ENCODE measurements around the gene ARCN1. TPM values are rescaled to one million over a fixed set of nuclear protein-coding genes. Genes with fewer than 3 reads are reported as not detected.

Gene ARCN1
- polyA plus RNA-seq, 1 donor from 2014 or later = 67.2 TPM

DNA sequence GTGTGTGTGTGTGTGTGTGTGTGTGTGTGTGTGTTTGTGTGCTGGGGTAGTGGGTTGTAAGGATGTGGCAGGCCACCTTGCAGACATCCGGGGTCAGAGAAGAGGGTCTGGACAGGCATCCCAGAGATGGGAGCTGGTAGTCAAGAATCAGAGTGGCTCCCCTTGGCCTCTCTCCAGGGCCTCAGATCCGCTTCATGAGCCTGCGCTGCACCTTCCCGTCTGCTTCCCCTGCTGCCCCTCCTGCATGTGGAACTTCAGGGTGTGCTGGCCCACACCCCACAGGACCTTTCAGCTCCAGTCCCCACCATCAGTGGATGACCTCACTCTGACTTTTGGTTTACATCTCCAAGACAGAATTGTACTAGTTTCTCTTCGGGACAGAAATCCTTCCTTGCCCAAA, 76.1 kb downstream of the ARCN1 start:
- H3K4me2 ChIP-seq (ENCODE audit: low read length) = no peak overlapping the region
- H3K27me3 ChIP-seq (ENCODE audit: insufficient read depth, low read depth, low read length) = no peaks in the 10 kb centered on the region
- H3K9me3 ChIP-seq (ENCODE audit: low read length) = no peaks in the 10 kb centered on the region
- H3K9me2 ChIP-seq (ENCODE audit: insufficient read depth, low read length) = no peaks in the 10 kb centered on the region
- no peak for TF ChIP-seq CTCF (IDR thresholded peaks at IDR 0.05; ENCODE audit: poor library complexity, severe bottlenecking)
- TF ChIP-seq SMC3 (conservative IDR thresholded peaks at IDR 0.05; ENCODE audit: poor library complexity) = no peak
- no peak for TF ChIP-seq EZH2 (IDR thresholded peaks at IDR 0.05; ENCODE audit: borderline replicate concordance, insufficient read depth, low read length, poor library complexity, severe bottlenecking)
- no peak for TF ChIP-seq POLR2AphosphoS5 (IDR thresholded peaks at IDR 0.05)
- TF ChIP-seq, protein P1, sequence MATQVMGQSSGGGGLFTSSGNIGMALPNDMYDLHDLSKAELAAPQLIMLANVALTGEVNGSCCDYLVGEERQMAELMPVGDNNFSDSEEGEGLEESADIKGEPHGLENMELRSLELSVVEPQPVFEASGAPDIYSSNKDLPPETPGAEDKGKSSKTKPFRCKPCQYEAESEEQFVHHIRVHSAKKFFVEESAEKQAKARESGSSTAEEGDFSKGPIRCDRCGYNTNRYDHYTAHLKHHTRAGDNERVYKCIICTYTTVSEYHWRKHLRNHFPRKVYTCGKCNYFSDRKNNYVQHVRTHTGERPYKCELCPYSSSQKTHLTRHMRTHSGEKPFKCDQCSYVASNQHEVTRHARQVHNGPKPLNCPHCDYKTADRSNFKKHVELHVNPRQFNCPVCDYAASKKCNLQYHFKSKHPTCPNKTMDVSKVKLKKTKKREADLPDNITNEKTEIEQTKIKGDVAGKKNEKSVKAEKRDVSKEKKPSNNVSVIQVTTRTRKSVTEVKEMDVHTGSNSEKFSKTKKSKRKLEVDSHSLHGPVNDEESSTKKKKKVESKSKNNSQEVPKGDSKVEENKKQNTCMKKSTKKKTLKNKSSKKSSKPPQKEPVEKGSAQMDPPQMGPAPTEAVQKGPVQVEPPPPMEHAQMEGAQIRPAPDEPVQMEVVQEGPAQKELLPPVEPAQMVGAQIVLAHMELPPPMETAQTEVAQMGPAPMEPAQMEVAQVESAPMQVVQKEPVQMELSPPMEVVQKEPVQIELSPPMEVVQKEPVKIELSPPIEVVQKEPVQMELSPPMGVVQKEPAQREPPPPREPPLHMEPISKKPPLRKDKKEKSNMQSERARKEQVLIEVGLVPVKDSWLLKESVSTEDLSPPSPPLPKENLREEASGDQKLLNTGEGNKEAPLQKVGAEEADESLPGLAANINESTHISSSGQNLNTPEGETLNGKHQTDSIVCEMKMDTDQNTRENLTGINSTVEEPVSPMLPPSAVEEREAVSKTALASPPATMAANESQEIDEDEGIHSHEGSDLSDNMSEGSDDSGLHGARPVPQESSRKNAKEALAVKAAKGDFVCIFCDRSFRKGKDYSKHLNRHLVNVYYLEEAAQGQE (IDR thresholded peaks at IDR 0.05; ENCODE audit: borderline replicate concordance) = no peak
- TF ChIP-seq RAD21 (conservative IDR thresholded peaks at IDR 0.05) = no peak
- TF ChIP-seq TAF1 (IDR thresholded peaks at IDR 0.05; ENCODE audit: low read depth) = no peak
- no peak for TF ChIP-seq MXI1 (conservative IDR thresholded peaks at IDR 0.05; ENCODE audit: poor library complexity, severe bottlenecking)
- TF ChIP-seq EP300 (conservative IDR thresholded peaks at IDR 0.05; ENCODE audit: poor library complexity, severe bottlenecking) = no peak
- H2AFZ ChIP-seq (ENCODE audit: low read depth, low read length) = no peak overlapping the region
- no peak overlapping the region for H3K9ac ChIP-seq (ENCODE audit: low read length)
- H3F3A ChIP-seq (ENCODE audit: insufficient read depth, low read length, poor library complexity, severe bottlenecking) = no peaks in the 10 kb centered on the region
- H3K36me3 ChIP-seq (ENCODE audit: insufficient read depth, low read length) = peaks cover 9% of the 10 kb centered on the region
- H3K4me3 ChIP-seq (ENCODE audit: low read length) = no peak overlapping the region
- no peak overlapping the region for H3K27ac ChIP-seq (ENCODE audit: low read length)
- no peaks in the 10 kb centered on the region for H4K20me1 ChIP-seq (ENCODE audit: insufficient read depth)
- no peaks in the 10 kb centered on the region for H3K79me2 ChIP-seq (replicated peaks; ENCODE audit: insufficient read depth, low read length)

GRCh38 chr11:118649941-118650340, 77.7 kb downstream of the ARCN1 start:
- TF ChIP-seq EZH2 (IDR thresholded peaks at IDR 0.05; ENCODE audit: borderline replicate concordance, insufficient read depth, low read length, poor library complexity, severe bottlenecking) (no peak), RAD21 (conservative IDR thresholded peaks at IDR 0.05) (no peak), TAF1 (IDR thresholded peaks at IDR 0.05; ENCODE audit: low read depth) (no peak), MXI1 (conservative IDR thresholded peaks at IDR 0.05; ENCODE audit: poor library complexity, severe bottlenecking) (no peak), CTCF (IDR thresholded peaks at IDR 0.05; ENCODE audit: poor library complexity, severe bottlenecking) (no peak), SMC3 (conservative IDR thresholded peaks at IDR 0.05; ENCODE audit: poor library complexity) (no peak), EP300 (conservative IDR thresholded peaks at IDR 0.05; ENCODE audit: poor library complexity, severe bottlenecking) (no peak), POLR2AphosphoS5 (IDR thresholded peaks at IDR 0.05) (no peak)
- TF ChIP-seq, protein P1 (IDR thresholded peaks at IDR 0.05; ENCODE audit: borderline replicate concordance) = no peak
- H3K79me2 ChIP-seq (replicated peaks; ENCODE audit: insufficient read depth, low read length) = no peaks in the 10 kb centered on the region
- H3F3A ChIP-seq (ENCODE audit: insufficient read depth, low read length, poor library complexity, severe bottlenecking) = no peaks in the 10 kb centered on the region
- H3K4me2 ChIP-seq (ENCODE audit: low read length) = no peak overlapping the region
- no peak overlapping the region for H2AFZ ChIP-seq (ENCODE audit: low read depth, low read length)
- no peak overlapping the region for H3K9ac ChIP-seq (ENCODE audit: low read length)
- no peak overlapping the region for H3K27ac ChIP-seq (ENCODE audit: low read length)
- H4K20me1 ChIP-seq (ENCODE audit: insufficient read depth) = no peaks in the 10 kb centered on the region
- no peak overlapping the region for H3K4me3 ChIP-seq (ENCODE audit: low read length)
- no peaks in the 10 kb centered on the region for H3K9me2 ChIP-seq (ENCODE audit: insufficient read depth, low read length)
- H3K27me3 ChIP-seq (ENCODE audit: insufficient read depth, low read depth, low read length) = no peaks in the 10 kb centered on the region
- H3K9me3 ChIP-seq (ENCODE audit: low read length) = no peaks in the 10 kb centered on the region
- peaks cover under 1% of the 10 kb centered on the region for H3K36me3 ChIP-seq (ENCODE audit: insufficient read depth, low read length)
